ENCODE data around the gene GLCCI1. TPM values are rescaled to one million over a fixed set of nuclear protein-coding genes. Genes with fewer than 3 reads are reported as not detected.

Gene GLCCI1
- total and polyA plus RNA-seq, 2 of the 8 experiments (the other 6 are each of a cell fraction or from before 2014, with no cell fraction given) = 12.4 to 27.7 TPM

- Histone ChIP-seq H4K5ac (ENCODE audit: insufficient read length, low read depth, low read length) (no peak overlapping the region), H3K9ac (replicated peaks in 1 of 4; ENCODE audit: extremely low read depth in 1 of 4, low read depth in 3 of 4, low read length in 3 of 4) (no peak overlapping the region), H2BK120ac (replicated peaks; ENCODE audit: low read depth, low read length) (no peak overlapping the region), H3K9me3 (ENCODE audit: insufficient read depth in 2 of 2, low read depth in 1 of 2, low read length in 1 of 2) (no peaks in the 10 kb centered on the region), H3K27ac (ENCODE audit: low read depth, low read length) (no peak overlapping the region), H3K79me1 (ENCODE audit: low read depth, low read length) (no peaks in the 10 kb centered on the region; the same call in 1 of the 2 replicates), H3K4me2 (ENCODE audit: insufficient read depth in 1 of 2, low read depth in 2 of 2, low read length in 2 of 2) (no peak overlapping the region), H2AK5ac (ENCODE audit: low read depth, low read length) (no peak overlapping the region), H3K23ac (ENCODE audit: insufficient read length) (no peak overlapping the region), H3K4me1 (replicated peaks in 1 of 4; ENCODE audit: control insufficient read depth in 3 of 4, insufficient read depth in 4 of 4, low read length in 3 of 4) (peaks cover 0 to 6% (median 4%) of the 10 kb centered on the region in 4 experiments; a peak in 5 of 7 replicates), H4K8ac (ENCODE audit: extremely low read depth, insufficient read depth, low read length) (no peak overlapping the region), H3K23me2 (ENCODE audit: low read depth, low read length) (peaks cover 10% of the 10 kb centered on the region), H3K36me3 (ENCODE audit: control insufficient read depth in 2 of 4, insufficient read depth in 4 of 4, low read length in 3 of 4) (no peaks in the 10 kb centered on the region), H3K18ac (ENCODE audit: extremely low read depth, low read length) (no peak overlapping the region), H3K56ac (replicated peaks; ENCODE audit: insufficient read length, low read depth, low read length) (no peak overlapping the region), H2BK5ac (ENCODE audit: low read depth, low read length) (no peak overlapping the region), H2BK20ac (ENCODE audit: low read length) (no peak overlapping the region), H3K27me3 (replicated peaks in 1 of 4; ENCODE audit: control insufficient read depth in 3 of 4, extremely low read depth in 1 of 4, insufficient read depth in 3 of 4, low read length in 3 of 4) (no peaks in the 10 kb centered on the region), H3K4ac (replicated peaks; ENCODE audit: insufficient read length, low read depth, low read length) (no peak overlapping the region), H3K4me3 (ENCODE audit: extremely low read depth in 1 of 4, insufficient read depth in 2 of 4, low read depth in 3 of 4, low read length in 4 of 4) (no peak overlapping the region), H2AFZ (ENCODE audit: low read length) (no peak overlapping the region), H4K20me1 (replicated peaks in 1 of 2; ENCODE audit: control insufficient read depth in 1 of 2, insufficient read depth in 2 of 2, low read length in 2 of 2) (peaks cover 5 to 8% of the 10 kb centered on the region in 2 experiments), H2BK15ac (ENCODE audit: low read length) (no peak overlapping the region), H3K14ac (ENCODE audit: insufficient read length) (no peak overlapping the region), H2BK12ac (ENCODE audit: low read depth, low read length) (no peak overlapping the region), H3K79me2 (ENCODE audit: control insufficient read depth in 1 of 2, insufficient read depth in 2 of 2, low read length in 2 of 2) (peaks cover 0 to 14% of the 10 kb centered on the region in 2 experiments; a peak in 3 of 4 replicates), H4K91ac (replicated peaks; ENCODE audit: insufficient read length, low read length) (no peak overlapping the region)
- ChIA-PET CTCF (ENCODE audit: partially characterized antibody) (interaction anchor here (0.7 to 1.6 kb wide), 3 partner anchors 11 to 251 kb away, joined by 3 read pairs; no protein-coding TSS in a partner anchor), POLR2A (ENCODE audit: partially characterized antibody) (interaction anchor here (0.8 kb wide), 1 partner anchor 24 kb away, joined by 4 read pairs; no protein-coding TSS in a partner anchor)
- FAIRE-seq = no peak
- TF ChIP-seq BACH1 (IDR thresholded peaks at IDR 0.05; ENCODE audit: low read length) (no peak), ATF2 (IDR thresholded peaks at IDR 0.05; ENCODE audit: low read length) (no peak), ATF3 (IDR thresholded peaks at IDR 0.05; ENCODE audit: insufficient read depth, low read depth, low read length) (no peak), POU5F1 (IDR thresholded peaks at IDR 0.05; ENCODE audit: low read depth, low read length) (no peak), NRF1 (IDR thresholded peaks at IDR 0.05; ENCODE audit: low read depth, low read length) (no peak), BRCA1 (IDR thresholded peaks at IDR 0.05; ENCODE audit: low read depth, low read length) (no peak), TBP (IDR thresholded peaks at IDR 0.05; ENCODE audit: low read depth, low read length) (no peak)
- 49% methylated on average over 3 of the region's 3 CpGs; no CpG with 5 or more reads in 1 of the 2 experiments for WGBS, 2 experiments (ENCODE audit: extremely low coverage in 1 of 2, insufficient coverage in 1 of 2, insufficient read length in 1 of 2, insufficient replicate concordance in 2 of 2, low coverage in 1 of 2, low lambda C conversion rate in 2 of 2, missing lambda C conversion rate in 1 of 2)
- no peak for DNase-seq (ENCODE audit: low read depth in 1 of 2, low spot score in 2 of 2)
Observed at GRCh38 chr7:7966141-7966734, 2.4 kb upstream of the GLCCI1 start.
